T-helper 2 cell treated with Interferon-gamma antibody and Interleukin-4, amounts not matched to agents 5 μg/mL and 100 μg/mL, for 36 hours (primary cell): Measurements from ENCODE around the gene HECTD4.

Experiments
- DNase-seq: peaks from one replicate; pipeline ENCODE4 v3.0.0; 2021; ENCODE audit warnings: low spot score
- H3K27ac Mint-ChIP-seq: one replicate; pipeline ENCODE4 v1.8.0; 2021; ENCODE audit warnings: mild to moderate bottlenecking, mixed read lengths
- H3K27me3 Mint-ChIP-seq: one replicate; pipeline ENCODE4 v1.8.0; 2021; ENCODE audit warnings: low read depth, mixed read lengths
- H3K36me3 Mint-ChIP-seq: one replicate; pipeline ENCODE4 v1.8.0; 2021; ENCODE audit warnings: low read depth, mixed read lengths
- H3K4me1 Mint-ChIP-seq: one replicate; pipeline ENCODE4 v1.8.0; 2021; ENCODE audit warnings: low read depth, mixed read lengths
- H3K4me3 Mint-ChIP-seq: one replicate; pipeline ENCODE4 v1.8.0; 2022; ENCODE audit warnings: mild to moderate bottlenecking, moderate library complexity, mixed read lengths
- H3K9me3 Mint-ChIP-seq: one replicate; pipeline ENCODE4 v1.8.0; 2021; ENCODE audit warnings: mixed read lengths

The HECTD4 gene

DNA sequence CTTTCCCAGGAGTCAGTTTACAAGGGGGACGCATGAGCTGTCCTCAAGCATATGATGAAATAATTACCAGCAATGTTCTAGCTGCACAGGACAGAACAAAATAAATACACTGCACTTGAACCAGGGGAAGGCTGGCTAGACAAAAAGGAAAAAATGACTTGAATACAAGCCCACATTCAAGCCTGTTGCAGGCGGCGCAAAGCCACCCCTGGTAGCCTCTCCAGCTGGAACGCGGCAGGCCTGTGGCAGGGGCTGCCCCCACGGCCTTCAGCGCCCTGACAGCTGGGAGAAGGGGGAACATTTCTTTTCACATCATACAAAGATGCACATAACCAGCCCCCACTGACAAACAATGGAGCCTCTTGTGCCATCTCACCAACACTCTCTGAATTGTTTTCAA, 199.7 kb downstream of the HECTD4 start:
- H3K9me3 Mint-ChIP-seq: no peaks in the 10 kb centered on the region
- H3K4me3 Mint-ChIP-seq: no peak overlapping the region
- H3K27me3 Mint-ChIP-seq: no peaks in the 10 kb centered on the region
- no peak for DNase-seq
- H3K36me3 Mint-ChIP-seq: peaks cover 12% of the 10 kb centered on the region
- peaks cover 8% of the 10 kb centered on the region for H3K4me1 Mint-ChIP-seq
- no peak overlapping the region for H3K27ac Mint-ChIP-seq

DNA sequence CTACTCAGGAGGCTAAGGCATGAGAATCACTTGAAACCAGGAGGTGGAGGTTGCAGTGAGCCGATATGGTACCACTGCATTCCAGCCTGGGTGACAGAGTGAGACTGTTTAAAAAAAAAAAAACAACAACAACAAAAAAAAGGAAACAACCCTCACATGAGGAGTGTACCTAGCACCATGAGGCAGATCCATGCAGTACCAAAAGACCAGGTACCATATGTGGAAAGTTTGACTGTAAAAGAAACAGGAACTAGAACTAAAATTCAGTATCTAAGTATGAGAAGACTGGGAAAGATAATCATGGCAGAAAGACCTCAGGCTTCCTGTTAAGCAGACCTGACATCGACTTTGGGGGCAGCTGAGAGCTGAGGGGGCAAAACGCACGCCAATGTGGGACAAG, 201.8 kb downstream of the HECTD4 start:
- no peak overlapping the region for H3K27ac Mint-ChIP-seq
- peaks cover 8% of the 10 kb centered on the region for H3K4me1 Mint-ChIP-seq
- DNase-seq: no peak
- peaks cover 14% of the 10 kb centered on the region for H3K36me3 Mint-ChIP-seq
- no peaks in the 10 kb centered on the region for H3K9me3 Mint-ChIP-seq
- no peaks in the 10 kb centered on the region for H3K27me3 Mint-ChIP-seq
- H3K4me3 Mint-ChIP-seq: no peak overlapping the region

DNA sequence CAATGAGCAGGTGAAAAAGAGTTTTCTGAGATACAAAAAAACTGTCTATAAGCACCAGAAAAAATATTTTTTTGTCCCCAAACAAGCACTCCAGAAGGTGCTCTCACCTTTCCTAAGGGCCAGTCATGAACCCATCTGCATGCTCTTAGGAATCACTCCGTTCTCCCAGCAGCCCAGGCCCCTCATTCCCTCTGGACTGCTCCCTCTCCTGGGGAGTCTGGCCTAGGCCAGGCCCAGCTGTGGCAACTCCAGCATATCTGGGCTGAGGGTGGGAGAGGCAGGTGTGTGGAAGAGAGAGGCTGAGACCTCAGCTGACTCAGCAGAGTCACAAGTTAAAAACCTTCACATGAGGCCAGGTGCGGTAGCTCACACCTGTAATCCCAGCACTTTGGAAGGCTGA, 202.3 kb downstream of the HECTD4 start:
- Mint-ChIP-seq H3K27me3 (no peaks in the 10 kb centered on the region), H3K36me3 (peaks cover 18% of the 10 kb centered on the region), H3K4me1 (peaks cover 8% of the 10 kb centered on the region), H3K4me3 (no peak overlapping the region), H3K9me3 (no peaks in the 10 kb centered on the region), H3K27ac (no peak overlapping the region)
- DNase-seq: no peak

- Mint-ChIP-seq H3K4me3 (no peak overlapping the region), H3K9me3 (no peaks in the 10 kb centered on the region), H3K27me3 (no peaks in the 10 kb centered on the region), H3K27ac (no peak overlapping the region), H3K4me1 (peaks cover 8% of the 10 kb centered on the region), H3K36me3 (peaks cover 21% of the 10 kb centered on the region)
- no peak for DNase-seq
Measured at GRCh38 chr12:112179341-112179740, 202.9 kb downstream of the HECTD4 start.

DNA sequence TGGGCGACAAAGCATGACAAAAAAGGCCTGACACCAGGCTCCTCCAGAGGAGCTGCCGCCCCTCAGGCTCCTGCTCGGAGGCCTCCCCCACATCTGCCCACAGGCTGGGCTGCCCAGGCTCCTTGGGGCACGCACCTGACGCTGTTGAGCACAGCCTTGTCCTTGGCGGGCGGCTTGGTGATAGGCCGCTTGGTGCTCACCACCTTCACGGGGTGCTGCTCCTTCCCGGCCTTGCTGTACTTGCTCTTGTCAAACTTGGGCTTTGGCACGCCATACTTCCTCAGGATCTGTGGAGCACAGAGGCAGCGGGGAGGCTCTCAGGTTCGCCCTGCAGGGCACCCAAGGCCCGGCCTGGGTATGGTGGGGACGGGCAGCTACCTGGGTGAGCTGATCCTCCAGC, 203.4 kb downstream of the HECTD4 start:
- Mint-ChIP-seq H3K27me3 (no peaks in the 10 kb centered on the region), H3K36me3 (peaks cover 20% of the 10 kb centered on the region), H3K27ac (no peak overlapping the region), H3K4me1 (peaks cover 8% of the 10 kb centered on the region), H3K9me3 (no peaks in the 10 kb centered on the region), H3K4me3 (no peak overlapping the region)
- no peak for DNase-seq

DNA sequence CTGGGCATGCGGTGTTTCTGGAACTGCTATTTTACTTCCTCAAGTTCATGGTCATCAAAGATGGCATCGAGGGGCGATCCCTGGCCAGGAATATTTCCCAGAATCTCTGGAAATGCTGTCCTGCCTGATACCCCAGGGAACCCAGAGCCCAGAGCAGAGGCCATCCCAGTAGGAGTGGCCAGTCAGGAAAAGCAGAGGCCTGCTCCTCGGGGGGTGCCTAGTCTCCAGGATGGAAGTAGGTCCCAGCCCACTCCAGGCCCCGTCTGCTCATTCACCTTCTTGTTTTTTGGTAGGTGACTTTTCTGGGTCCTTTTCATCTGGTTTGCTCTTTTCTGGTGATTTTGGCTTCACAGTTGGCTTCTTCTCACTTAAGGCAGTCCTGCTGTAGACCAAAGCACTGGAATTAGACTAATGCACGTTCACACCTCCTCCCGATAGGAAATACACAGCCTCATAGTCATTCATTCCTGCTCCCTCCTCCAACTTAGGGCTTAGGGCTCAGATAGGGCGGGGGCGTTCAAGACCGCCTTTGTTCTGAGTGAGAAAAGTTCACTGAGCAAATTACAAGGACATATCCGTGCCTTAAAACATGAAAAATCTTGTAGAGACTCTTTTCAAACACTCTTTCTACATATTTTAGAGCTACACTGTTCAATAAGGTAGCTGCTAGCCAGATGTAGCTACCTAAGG, 205.8 kb downstream of the HECTD4 start:
- no peak overlapping the region for H3K4me3 Mint-ChIP-seq
- no peak overlapping the region for H3K27ac Mint-ChIP-seq
- no peaks in the 10 kb centered on the region for H3K4me1 Mint-ChIP-seq
- H3K27me3 Mint-ChIP-seq: no peaks in the 10 kb centered on the region
- peaks cover 19% of the 10 kb centered on the region for H3K36me3 Mint-ChIP-seq
- no peaks in the 10 kb centered on the region for H3K9me3 Mint-ChIP-seq
- no peak for DNase-seq

- no peaks in the 10 kb centered on the region for H3K27me3 Mint-ChIP-seq
- no peaks in the 10 kb centered on the region for H3K4me1 Mint-ChIP-seq
- H3K36me3 Mint-ChIP-seq: peaks cover 19% of the 10 kb centered on the region
- DNase-seq: no peak
- H3K27ac Mint-ChIP-seq: no peak overlapping the region
- H3K4me3 Mint-ChIP-seq: no peak overlapping the region
- H3K9me3 Mint-ChIP-seq: no peaks in the 10 kb centered on the region
Measured at GRCh38 chr12:112175361-112176155, 206.7 kb downstream of the HECTD4 start.

GRCh38 chr12:112172556-112173324, 209.5 kb downstream of the HECTD4 start:
- H3K27me3 Mint-ChIP-seq: no peaks in the 10 kb centered on the region
- H3K36me3 Mint-ChIP-seq: peaks cover 22% of the 10 kb centered on the region
- no peaks in the 10 kb centered on the region for H3K9me3 Mint-ChIP-seq
- peak overlapping the region; percentile 36 for H3K27ac Mint-ChIP-seq
- no peak overlapping the region for H3K4me3 Mint-ChIP-seq
- H3K4me1 Mint-ChIP-seq: no peaks in the 10 kb centered on the region
- DNase-seq: no peak

DNA sequence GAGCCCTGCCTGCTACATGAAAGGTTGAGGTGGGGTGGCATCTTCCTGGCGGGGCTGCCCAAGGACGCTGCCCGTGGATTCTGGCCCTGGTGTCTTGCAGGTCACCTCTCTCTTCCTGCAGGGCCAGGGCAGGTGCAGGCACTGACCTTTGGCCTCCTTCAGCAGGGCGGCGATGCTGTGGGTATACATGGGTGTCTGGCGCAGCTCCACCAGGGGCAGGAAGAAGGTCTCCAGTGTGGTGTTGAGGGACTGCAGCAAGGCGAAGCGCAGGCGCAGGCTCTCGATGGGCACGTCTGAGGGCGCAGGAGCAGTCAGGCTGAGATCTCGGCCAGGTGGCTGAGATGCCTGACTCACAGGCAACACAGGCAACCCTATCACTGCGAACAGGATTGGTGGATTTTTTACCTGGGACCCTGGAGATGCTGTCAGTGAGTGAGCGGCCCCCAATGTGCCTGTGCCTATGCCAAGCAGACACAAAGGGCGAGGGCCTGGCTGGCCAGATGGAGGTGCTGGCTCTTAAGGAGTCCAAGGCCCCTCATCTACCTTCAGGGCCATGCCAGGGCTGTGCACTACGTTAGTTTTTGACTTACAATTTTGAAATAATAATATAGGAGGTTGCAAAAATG, 211.1 kb downstream of the HECTD4 start:
- Mint-ChIP-seq H3K27me3 (no peaks in the 10 kb centered on the region), H3K4me1 (no peaks in the 10 kb centered on the region), H3K36me3 (peaks cover 19% of the 10 kb centered on the region), H3K4me3 (no peak overlapping the region), H3K9me3 (no peaks in the 10 kb centered on the region), H3K27ac (no peak overlapping the region)
- no peak for DNase-seq

GRCh38 chr12:112170376-112170775, 211.9 kb downstream of the HECTD4 start:
- no peak overlapping the region for H3K4me3 Mint-ChIP-seq
- H3K27me3 Mint-ChIP-seq: no peaks in the 10 kb centered on the region
- DNase-seq: no peak
- H3K9me3 Mint-ChIP-seq: no peaks in the 10 kb centered on the region
- H3K4me1 Mint-ChIP-seq: no peaks in the 10 kb centered on the region
- H3K36me3 Mint-ChIP-seq: peaks cover 17% of the 10 kb centered on the region
- peak overlapping the region; percentile 45 for H3K27ac Mint-ChIP-seq

DNA sequence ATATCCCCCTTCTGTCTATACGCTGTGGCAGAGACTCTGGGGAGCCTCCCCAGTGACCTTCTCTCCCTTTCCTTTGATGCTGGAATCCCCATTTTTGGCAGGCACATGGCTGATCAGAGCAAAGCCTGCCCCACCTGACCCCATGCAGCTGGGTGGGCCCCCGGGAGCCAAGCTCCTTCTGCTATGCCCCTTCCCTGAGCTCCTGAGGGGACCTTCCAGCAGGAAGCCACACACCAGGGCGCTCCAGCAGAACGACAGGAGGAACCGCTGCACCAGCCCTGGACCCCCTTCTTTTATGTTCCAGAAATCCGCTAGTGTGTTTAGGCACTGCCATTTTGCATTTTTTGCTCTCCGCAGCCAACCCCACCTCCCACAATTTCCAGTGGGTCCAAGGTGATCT, 212.3 kb downstream of the HECTD4 start:
- H3K27ac Mint-ChIP-seq: peak overlapping the region; percentile 45
- H3K4me1 Mint-ChIP-seq: no peaks in the 10 kb centered on the region
- no peaks in the 10 kb centered on the region for H3K27me3 Mint-ChIP-seq
- DNase-seq: no peak
- H3K9me3 Mint-ChIP-seq: no peaks in the 10 kb centered on the region
- no peak overlapping the region for H3K4me3 Mint-ChIP-seq
- H3K36me3 Mint-ChIP-seq: peaks cover 14% of the 10 kb centered on the region

DNA sequence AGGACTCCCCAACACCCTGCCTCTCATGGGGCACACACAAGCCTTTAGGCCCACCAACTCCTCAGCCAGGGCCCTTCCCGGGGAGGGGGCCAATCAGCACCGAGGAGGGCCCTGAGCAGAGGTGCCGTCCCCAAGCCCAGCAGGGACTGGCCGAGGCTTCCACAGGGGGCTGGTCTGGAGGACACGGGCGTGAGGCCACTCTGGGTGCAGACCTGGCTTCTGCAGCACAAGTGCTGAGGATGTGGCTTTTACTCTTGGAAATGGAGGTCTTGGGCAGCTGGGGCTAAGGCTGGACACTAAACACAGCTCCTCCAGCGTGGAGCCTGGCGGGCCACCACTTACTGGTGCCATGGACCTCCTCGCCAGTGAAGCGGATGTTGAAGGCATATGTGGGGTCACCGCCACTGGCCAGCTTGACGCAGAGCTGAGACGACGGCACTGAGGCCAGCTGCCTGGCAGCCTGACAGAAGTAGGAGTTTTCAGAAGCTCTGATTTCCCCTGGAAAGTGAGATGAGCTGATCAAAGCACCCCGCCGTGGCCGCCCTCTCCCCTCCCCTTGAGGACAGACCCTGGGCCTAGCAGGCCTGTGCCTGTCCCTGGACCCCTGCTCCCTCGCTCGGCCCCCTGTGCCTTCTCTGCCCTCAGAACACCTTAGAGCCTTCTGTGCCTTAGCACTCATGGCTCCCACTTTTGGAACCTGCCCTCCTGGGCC, 212.9 kb downstream of the HECTD4 start:
- no peaks in the 10 kb centered on the region for H3K4me1 Mint-ChIP-seq
- DNase-seq: no peak
- no peaks in the 10 kb centered on the region for H3K9me3 Mint-ChIP-seq
- no peaks in the 10 kb centered on the region for H3K27me3 Mint-ChIP-seq
- peaks cover 10% of the 10 kb centered on the region for H3K36me3 Mint-ChIP-seq
- H3K27ac Mint-ChIP-seq: no peak overlapping the region
- H3K4me3 Mint-ChIP-seq: no peak overlapping the region

- Mint-ChIP-seq H3K9me3 (no peaks in the 10 kb centered on the region), H3K36me3 (peaks cover 10% of the 10 kb centered on the region), H3K27ac (no peak overlapping the region), H3K27me3 (no peaks in the 10 kb centered on the region), H3K4me3 (no peak overlapping the region), H3K4me1 (no peaks in the 10 kb centered on the region)
- no peak for DNase-seq
Measured at GRCh38 chr12:112168561-112168971, 213.7 kb downstream of the HECTD4 start.
